Thyroid gland (tissue), 4 donors: Measurements from ENCODE around the gene ZCCHC10.
"Not testable (repeated sequence)": the region's sequence is repeated elsewhere in the genome, so short reads cannot be mapped to it uniquely, and the experiment has no call there.

Source experiments
- CTCF ChIP-seq, 6 experiments: fragments of 200-600 bp in 3 of 6; fragments of 450-650 bp in 3 of 6; sonication (generic) in 3 of 6; IDR thresholded peaks; one replicate each; pipeline ENCODE4 v1.5.1; 2016 to 2019; ENCODE audit warnings: antibody characterized with exemption in 6 of 6, mild to moderate bottlenecking in 2 of 6, inconsistent platforms in 1 of 6, moderate library complexity in 1 of 6
- POLR2A ChIP-seq, 2 donors: fragments of 450-650 bp; IDR thresholded peaks; one replicate each; pipeline ENCODE4 v1.6.1; 2017; ENCODE audit warnings: antibody characterized with exemption in 2 of 2, mild to moderate bottlenecking in 2 of 2, moderate library complexity in 1 of 2

GRCh38 chr5:132972436-132972828, 53.9 kb downstream of the ZCCHC10 start:
- TF ChIP-seq CTCF, POLR2A (IDR thresholded peaks at IDR 0.05): not testable (repeated sequence)
